ENCODE data around the gene TEX36. TPM values are rescaled to one million over a fixed set of nuclear protein-coding genes. Genes with fewer than 3 reads are reported as not detected.
"Not testable (repeated sequence)": the region's sequence is repeated elsewhere in the genome, so short reads cannot be mapped to it uniquely, and the experiment has no call there.

Gene TEX36
- total RNA-seq, 1 donor from 2014 or later = not detected

DNA sequence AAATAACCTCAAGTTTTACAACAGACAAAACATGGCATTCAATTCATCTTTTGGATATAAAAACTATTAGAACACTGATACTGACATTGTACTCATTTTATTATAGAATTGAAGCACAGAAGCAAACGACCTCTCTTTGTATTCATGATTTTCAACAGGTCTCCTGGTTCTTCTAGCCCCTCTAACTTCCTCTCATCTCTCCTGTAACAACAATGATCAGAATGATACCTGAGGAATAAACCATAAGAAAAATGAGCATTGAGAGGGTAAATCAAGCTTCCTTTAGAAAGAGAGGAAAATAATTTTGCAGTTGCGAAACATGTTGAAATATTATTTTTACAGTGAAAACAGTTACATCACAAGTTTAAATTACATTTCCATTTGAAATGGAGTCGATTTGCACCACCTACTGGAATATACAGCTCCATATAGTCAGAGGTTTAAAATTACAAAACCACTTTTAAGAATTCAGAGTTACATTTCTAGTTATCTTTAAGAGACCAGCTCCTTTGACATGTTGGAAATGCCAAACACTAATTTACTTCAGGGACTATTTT lies 17.5 kb upstream of the TEX36 start:
- peaks cover 4% of the 10 kb centered on the region for H3K9me3 Mint-ChIP-seq
- no peak overlapping the region for H3K4me3 Mint-ChIP-seq
- H3K36me3 Mint-ChIP-seq (ENCODE audit: low read depth) = no peaks in the 10 kb centered on the region
- H3K4me1 Mint-ChIP-seq = no peaks in the 10 kb centered on the region
- DNase-seq = no peak
- H3K27ac Mint-ChIP-seq = no peak overlapping the region
- H3K27me3 Mint-ChIP-seq = no peaks in the 10 kb centered on the region
- intact Hi-C loops (cut with micrococcal nuclease) = no loop called here

DNA sequence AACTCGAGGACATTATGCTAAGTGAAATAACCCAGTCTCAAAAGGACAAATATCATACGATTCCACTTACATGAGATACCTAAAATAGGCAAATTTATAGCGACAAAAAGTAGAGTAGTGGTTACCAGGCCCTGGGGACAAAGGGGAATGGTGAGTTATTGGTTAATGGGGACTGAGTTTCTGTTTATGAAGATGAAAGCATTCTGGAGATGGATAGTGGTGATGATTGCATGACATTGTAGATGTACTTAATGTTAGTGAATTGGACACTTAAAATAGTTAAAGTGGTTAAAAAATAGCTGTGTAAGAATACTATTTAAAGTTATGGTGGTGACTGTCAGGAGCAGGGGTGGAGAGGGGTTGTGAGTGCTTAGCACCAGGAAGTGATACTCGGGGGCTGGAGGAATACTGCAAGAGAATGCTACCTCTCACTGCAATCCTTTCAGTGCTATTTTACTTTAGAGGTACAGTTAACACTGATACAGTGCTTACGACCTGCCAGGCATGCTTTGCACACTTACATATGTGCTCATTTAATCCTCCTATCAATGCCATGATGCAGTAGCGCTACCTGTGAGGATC lies 16.7 kb upstream of the TEX36 start:
- peaks cover 4% of the 10 kb centered on the region for H3K9me3 Mint-ChIP-seq
- H3K36me3 Mint-ChIP-seq (ENCODE audit: low read depth) = no peaks in the 10 kb centered on the region
- no peaks in the 10 kb centered on the region for H3K27me3 Mint-ChIP-seq
- intact Hi-C loops (cut with micrococcal nuclease) = no loop called here
- DNase-seq = no peak
- no peaks in the 10 kb centered on the region for H3K4me1 Mint-ChIP-seq
- no peak overlapping the region for H3K4me3 Mint-ChIP-seq
- H3K27ac Mint-ChIP-seq = no peak overlapping the region

DNA sequence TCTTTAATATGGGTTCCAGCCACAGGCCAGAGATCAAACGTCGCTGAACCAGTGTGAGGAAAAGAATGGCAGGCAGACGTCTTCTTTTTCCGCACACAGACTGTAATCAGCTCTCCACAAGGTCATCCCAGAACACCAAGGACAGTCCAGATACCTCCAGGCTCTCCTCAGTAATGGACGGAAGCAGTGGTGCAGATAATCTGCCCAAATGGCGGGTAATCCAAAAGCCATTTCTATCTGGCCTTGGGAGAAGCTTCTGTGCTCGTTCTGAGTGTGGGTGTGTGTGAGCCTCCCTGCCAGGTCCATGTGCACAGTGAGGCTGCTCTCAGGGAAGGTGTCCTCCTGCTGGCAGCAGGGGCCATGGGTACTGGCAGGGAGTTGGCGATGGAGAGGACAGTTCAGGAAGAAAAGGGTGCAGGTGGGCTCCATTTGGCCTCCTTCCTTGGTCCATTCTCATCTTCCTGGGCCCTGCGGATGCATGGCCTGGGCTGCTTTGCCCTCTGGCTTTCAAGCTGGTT lies 15.6 kb upstream of the TEX36 start:
- no peak overlapping the region for H3K27ac Mint-ChIP-seq
- no peak overlapping the region for H3K4me3 Mint-ChIP-seq
- H3K27me3 Mint-ChIP-seq = no peaks in the 10 kb centered on the region
- no peak for DNase-seq
- no peaks in the 10 kb centered on the region for H3K4me1 Mint-ChIP-seq
- H3K36me3 Mint-ChIP-seq (ENCODE audit: low read depth) = no peaks in the 10 kb centered on the region
- peaks cover 4% of the 10 kb centered on the region for H3K9me3 Mint-ChIP-seq
- intact Hi-C loops (cut with micrococcal nuclease) = no loop called here

DNA sequence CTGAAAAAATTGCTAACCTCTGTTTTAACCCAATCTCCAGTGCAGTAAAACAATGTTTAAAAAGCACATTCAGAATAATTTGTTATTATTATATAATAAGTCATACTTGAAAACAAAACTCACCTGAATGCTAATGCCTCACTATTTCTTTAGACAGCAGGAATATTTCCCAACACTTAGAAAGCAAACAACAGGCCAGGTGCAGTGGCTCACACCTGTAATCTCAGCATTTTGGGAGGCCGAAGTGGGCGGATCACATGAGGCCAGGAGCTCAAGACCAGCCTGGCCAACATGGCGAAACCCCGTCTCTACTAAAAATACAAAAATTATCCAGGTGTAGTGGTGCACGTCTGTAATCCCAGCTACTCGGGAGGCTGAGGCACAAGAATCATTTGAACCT lies 13.9 kb upstream of the TEX36 start:
- H3K4me1 Mint-ChIP-seq; intact Hi-C loops (cut with micrococcal nuclease); H3K9me3 Mint-ChIP-seq; DNase-seq; H3K27me3 Mint-ChIP-seq; H3K27ac Mint-ChIP-seq; H3K36me3 Mint-ChIP-seq (ENCODE audit: low read depth); H3K4me3 Mint-ChIP-seq: not testable (repeated sequence)

DNA sequence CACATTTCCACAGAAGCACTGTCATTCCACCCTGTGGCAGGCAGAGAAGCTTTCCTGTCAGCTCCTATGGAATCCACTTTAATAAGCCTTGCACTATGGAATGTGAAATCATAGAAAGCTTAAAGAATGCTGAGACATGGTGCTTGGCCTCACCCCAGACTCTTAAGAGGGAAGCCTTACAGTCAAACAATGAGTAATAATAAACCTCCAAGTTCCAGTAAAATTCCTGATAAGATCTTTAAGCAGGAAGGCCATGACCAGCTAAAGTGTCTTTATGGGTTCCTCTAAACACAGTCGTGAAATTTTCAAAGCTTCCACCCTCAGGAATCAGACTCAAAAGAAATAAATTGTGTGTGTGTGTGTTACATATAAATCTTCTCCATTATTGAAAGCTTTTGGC lies 11.9 kb upstream of the TEX36 start:
- Mint-ChIP-seq H3K27ac (no peak overlapping the region), H3K4me1 (peaks cover 1% of the 10 kb centered on the region), H3K9me3 (no peaks in the 10 kb centered on the region), H3K4me3 (no peak overlapping the region), H3K36me3 (ENCODE audit: low read depth) (no peaks in the 10 kb centered on the region), H3K27me3 (peaks cover 4% of the 10 kb centered on the region)
- intact Hi-C loops (cut with micrococcal nuclease) = no loop called here
- no peak for DNase-seq

DNA sequence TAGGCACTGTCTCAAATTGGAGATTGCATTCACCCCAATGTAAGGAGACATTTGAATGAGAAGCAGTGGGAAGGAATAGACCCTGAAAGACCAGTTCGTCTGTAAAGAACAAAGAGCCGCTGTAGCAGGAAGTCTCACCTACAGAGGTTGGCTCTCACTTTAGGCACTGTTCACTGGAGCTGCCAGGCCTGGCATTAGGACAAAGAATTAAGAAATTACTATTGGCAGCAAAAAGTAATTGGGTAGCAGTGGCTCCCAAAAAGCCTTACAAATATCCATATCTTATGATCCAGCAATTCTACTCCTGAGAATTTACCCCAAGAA lies 10.5 kb upstream of the TEX36 start:
- H3K36me3 Mint-ChIP-seq (ENCODE audit: low read depth) = no peaks in the 10 kb centered on the region
- no peaks in the 10 kb centered on the region for H3K9me3 Mint-ChIP-seq
- intact Hi-C loops (cut with micrococcal nuclease) = no loop called here
- H3K27me3 Mint-ChIP-seq = peaks cover 4% of the 10 kb centered on the region
- no peak overlapping the region for H3K27ac Mint-ChIP-seq
- peaks cover 1% of the 10 kb centered on the region for H3K4me1 Mint-ChIP-seq
- H3K4me3 Mint-ChIP-seq = no peak overlapping the region
- DNase-seq = no peak

DNA sequence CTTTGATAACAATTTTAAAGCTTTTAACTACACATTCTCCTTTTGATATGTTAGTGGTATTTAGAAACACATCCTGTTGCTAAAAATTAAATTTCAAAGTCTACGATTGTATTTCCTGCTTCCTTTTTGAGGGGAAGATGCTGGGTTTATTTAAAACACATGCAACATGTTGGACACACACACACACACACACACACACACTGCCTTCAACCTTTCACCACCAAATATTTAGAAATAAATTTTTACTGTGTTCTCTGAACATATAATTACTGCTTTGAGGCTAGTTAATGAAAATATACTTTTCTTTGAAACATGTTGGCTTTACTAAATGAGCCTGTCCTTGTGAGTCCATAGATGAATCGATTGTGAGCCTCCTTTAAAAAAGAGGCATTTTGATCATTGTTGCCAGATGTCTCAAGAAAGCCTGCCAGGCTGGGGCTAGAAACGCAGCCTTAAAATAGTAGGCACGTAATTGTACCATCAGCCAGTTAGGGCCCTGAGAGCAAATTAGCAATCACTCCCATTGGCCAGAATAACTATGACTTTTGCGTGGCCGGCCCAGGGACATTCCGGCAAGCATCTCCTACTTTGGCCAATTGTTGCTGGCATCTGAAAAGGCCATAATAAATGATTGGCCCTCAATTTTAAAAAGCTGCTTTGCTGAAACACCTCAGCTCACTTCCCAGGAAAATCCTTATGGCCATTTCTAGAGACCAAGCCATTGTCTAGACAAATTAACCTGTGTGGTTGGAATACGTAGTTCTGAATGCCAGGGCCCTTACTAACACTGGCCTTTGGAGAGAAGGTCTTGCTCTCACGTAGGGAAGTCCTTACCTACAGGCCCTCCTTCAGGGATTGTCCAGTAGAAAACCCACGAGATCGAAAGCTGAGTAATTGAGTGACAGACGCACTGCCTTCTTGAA lies 9.9 kb upstream of the TEX36 start:
- intact Hi-C loops (cut with micrococcal nuclease) = no loop called here
- no peaks in the 10 kb centered on the region for H3K9me3 Mint-ChIP-seq
- no peak for DNase-seq
- peaks cover 4% of the 10 kb centered on the region for H3K27me3 Mint-ChIP-seq
- no peak overlapping the region for H3K27ac Mint-ChIP-seq
- no peak overlapping the region for H3K4me3 Mint-ChIP-seq
- H3K4me1 Mint-ChIP-seq = peaks cover 1% of the 10 kb centered on the region
- H3K36me3 Mint-ChIP-seq (ENCODE audit: low read depth) = no peaks in the 10 kb centered on the region

DNA sequence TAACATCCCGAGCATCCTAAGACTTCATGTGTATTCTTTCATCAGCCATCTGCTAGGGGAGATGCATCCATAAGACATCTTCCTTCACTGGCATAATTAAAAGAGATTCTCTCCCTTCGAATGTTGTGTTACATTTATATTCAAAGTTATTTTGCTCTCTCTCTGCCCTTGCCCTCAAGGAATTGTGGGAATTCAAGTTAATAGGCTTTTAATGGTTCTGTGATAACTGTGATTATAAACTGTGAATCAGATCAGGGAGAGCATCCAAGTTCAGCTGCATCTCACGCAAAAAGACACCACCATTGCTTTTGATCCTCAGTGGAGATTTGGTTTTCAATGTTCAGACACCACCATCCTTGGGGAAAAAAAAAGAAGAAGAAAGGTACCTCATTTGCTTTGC lies 9.2 kb upstream of the TEX36 start:
- no peak for DNase-seq
- H3K9me3 Mint-ChIP-seq = no peaks in the 10 kb centered on the region
- no peak overlapping the region for H3K27ac Mint-ChIP-seq
- intact Hi-C loops (cut with micrococcal nuclease) = no loop called here
- peaks cover 4% of the 10 kb centered on the region for H3K27me3 Mint-ChIP-seq
- H3K4me3 Mint-ChIP-seq = no peak overlapping the region
- peaks cover 1% of the 10 kb centered on the region for H3K4me1 Mint-ChIP-seq
- H3K36me3 Mint-ChIP-seq (ENCODE audit: low read depth) = no peaks in the 10 kb centered on the region

DNA sequence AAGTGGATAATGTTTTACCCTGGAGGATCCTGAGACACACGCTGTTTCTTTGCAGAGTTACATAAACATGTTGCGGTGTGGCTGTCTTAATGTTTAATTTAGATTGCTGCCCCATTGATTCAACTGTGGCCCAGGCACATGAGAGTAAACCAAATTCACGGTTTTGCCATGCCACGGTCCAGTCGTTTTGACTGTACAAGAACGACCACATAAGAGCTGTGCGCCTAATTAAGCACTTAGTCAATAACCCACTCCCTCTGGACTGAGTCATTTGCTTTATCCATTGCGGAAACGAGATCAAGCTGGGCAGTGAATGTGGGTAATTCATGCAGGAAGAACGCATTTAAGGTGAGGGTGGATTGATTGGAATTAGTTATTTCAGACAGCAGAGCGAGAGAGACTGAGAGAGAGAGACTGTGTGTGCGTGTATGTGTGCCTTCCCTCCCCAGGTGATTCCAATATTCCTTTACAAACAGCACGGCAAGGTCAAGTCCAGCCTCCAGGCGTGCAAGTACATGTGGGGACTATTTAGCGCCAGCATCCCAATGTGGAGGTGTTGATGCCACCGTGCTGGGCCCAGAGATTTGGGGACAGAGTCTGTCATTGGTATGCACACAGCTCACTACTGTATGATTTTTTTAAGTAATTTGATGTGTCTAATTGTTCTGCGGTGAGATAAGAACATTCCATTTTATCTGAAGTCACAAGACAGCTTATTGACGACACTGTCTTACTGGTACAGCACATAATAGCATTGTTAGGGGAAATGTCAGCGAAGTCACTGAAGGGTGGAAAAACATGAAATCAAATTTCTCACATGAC lies 8.4 kb upstream of the TEX36 start:
- peaks cover 4% of the 10 kb centered on the region for H3K27me3 Mint-ChIP-seq
- no peaks in the 10 kb centered on the region for H3K9me3 Mint-ChIP-seq
- no peak overlapping the region for H3K4me3 Mint-ChIP-seq
- DNase-seq = no peak
- H3K27ac Mint-ChIP-seq = no peak overlapping the region
- intact Hi-C loops (cut with micrococcal nuclease) = no loop called here
- H3K4me1 Mint-ChIP-seq = peaks cover 1% of the 10 kb centered on the region
- H3K36me3 Mint-ChIP-seq (ENCODE audit: low read depth) = no peaks in the 10 kb centered on the region

DNA sequence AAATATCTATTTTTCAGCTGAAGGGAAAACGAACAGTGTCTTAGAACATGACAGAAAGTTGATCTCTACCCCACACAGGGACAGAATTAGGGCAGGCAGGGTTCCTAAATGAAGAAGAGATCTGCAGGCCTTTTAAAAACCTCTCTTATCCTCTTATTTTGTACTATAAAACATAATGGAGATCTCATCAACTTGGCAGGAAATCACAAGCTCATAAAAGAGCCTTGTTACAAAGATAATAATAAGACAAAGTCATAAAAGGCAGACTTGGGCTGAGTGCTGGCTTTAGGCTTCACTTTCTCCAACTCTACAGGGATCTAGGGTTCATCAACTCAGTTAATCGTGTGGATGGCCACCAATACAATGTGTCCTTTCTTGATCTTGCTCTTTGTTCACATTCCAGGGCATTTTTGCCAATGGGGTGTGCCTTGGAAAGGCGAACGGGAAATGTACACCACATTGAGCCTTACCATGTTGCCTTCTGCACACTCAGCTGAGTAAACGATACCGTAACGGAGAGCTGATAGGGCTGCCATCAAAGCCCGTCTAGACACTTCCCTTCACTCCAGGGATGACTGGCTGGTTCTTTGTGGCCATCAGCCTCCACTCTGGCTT lies 7.1 kb upstream of the TEX36 start:
- DNase-seq = no peak
- H3K27ac Mint-ChIP-seq = no peak overlapping the region
- no peaks in the 10 kb centered on the region for H3K36me3 Mint-ChIP-seq (ENCODE audit: low read depth)
- no peak overlapping the region for H3K4me3 Mint-ChIP-seq
- H3K4me1 Mint-ChIP-seq = peaks cover 1% of the 10 kb centered on the region
- intact Hi-C loops (cut with micrococcal nuclease) = no loop called here
- peaks cover 4% of the 10 kb centered on the region for H3K27me3 Mint-ChIP-seq
- H3K9me3 Mint-ChIP-seq = no peaks in the 10 kb centered on the region

DNA sequence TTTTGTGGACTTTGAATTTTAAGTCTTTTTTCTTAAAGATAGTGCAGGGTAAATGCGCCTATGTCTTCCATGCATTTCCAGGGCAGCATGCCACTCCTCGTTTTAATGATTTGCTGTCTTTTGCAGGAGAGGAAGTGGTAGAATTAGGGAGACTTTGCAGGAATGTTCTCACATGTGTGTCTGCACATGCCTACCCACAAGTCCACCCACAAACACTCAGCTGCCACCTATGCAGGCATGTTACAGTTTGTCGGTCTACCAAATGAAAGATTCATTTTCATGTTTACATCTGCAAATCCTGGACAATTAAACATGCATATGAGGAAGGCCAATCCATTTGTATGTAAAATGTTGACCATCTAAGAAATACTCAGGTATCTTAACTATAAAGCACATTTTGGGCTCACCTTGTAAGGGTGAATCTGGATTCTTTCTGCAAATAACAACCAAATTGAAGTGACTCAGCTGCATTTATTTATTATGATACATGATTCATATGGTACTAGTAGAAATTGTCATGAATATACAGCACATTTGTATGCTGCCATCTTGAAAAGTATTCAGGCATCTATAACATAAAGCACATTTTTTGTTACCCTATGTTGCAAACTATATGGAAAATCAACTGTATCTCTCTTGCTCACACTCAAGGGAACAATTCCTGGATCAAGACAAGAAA lies 4.7 kb upstream of the TEX36 start:
- no peak for DNase-seq
- H3K4me1 Mint-ChIP-seq = peaks cover 1% of the 10 kb centered on the region
- no peak overlapping the region for H3K4me3 Mint-ChIP-seq
- no peak overlapping the region for H3K27ac Mint-ChIP-seq
- H3K27me3 Mint-ChIP-seq = peaks cover 4% of the 10 kb centered on the region
- intact Hi-C loops (cut with micrococcal nuclease) = no loop called here
- H3K9me3 Mint-ChIP-seq = no peaks in the 10 kb centered on the region
- H3K36me3 Mint-ChIP-seq (ENCODE audit: low read depth) = no peaks in the 10 kb centered on the region

DNA sequence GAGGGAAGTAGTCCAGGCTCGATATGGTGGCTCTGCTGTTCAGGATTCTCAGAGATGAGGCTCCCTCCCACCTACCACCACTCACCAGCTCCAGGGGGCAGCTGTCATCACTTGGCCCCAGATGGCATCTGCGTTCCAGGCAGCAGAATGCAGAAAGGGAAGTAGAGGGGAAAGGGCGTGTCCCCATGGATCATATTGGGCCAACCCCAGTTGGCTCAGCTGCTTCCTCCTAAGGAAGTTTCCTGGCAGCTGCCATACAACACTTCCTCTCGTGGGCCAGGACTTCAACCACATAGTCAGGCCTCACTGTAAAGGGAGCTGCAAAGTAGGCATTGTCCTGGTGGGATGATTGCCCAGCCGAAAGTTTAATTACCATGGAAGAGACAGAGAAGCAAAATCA lies 1.6 kb upstream of the TEX36 start:
- Mint-ChIP-seq H3K27ac (no peak overlapping the region), H3K9me3 (no peaks in the 10 kb centered on the region), H3K4me3 (no peak overlapping the region), H3K27me3 (no peaks in the 10 kb centered on the region), H3K4me1 (no peaks in the 10 kb centered on the region), H3K36me3 (ENCODE audit: low read depth) (no peaks in the 10 kb centered on the region)
- no peak for DNase-seq
- intact Hi-C loops (cut with micrococcal nuclease) = no loop called here

DNA sequence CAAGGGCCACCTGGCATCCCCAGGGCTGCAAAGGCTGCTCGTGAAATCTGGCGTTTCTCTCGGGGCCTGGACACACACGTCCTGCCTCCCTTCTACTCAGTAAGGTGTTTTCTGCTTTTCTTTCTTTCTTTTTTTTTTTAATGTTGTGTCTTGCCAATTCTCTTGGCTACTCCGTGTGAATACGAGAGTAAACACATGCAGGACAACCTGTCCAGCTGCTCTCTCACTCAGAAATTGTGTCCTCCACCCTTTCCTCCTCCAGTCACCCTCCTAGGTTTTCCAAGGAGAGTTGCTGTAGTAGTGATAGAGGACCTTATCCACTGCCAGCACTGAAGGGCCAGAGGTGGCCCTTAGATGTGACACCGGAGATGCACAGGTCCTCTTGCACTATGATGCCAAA lies 858 bp upstream of the TEX36 start:
- Mint-ChIP-seq H3K9me3 (no peaks in the 10 kb centered on the region), H3K36me3 (ENCODE audit: low read depth) (no peaks in the 10 kb centered on the region), H3K4me1 (no peaks in the 10 kb centered on the region), H3K27ac (no peak overlapping the region), H3K27me3 (no peaks in the 10 kb centered on the region), H3K4me3 (no peak overlapping the region)
- intact Hi-C loops (cut with micrococcal nuclease) = no loop called here
- no peak for DNase-seq
